Lung (tissue), 12 donors: ENCODE results near the gene MPHOSPH9. TPM values are rescaled to one million over a fixed set of nuclear protein-coding genes. Genes with fewer than 3 reads are reported as not detected.

Experiments used
- ATAC-seq: fragments of 200-7000 bp; cut with Tn5 transposase; one replicate; pipeline ENCODE4 v1.9.1; 2020; ENCODE audit warnings: moderate number of reproducible peaks; ENCODE audit not compliant: insufficient read depth, low FRiP score
- DNase-seq, 3 donors: peaks; one replicate each; pipeline ENCODE4 v3.0.0-alpha.2; 2013 to 2017
- H3K27ac ChIP-seq, 2 donors: one replicate each; pipeline ENCODE4 v1.5.1; 2013; ENCODE audit warnings: mild to moderate bottlenecking in 2 of 2, moderate library complexity in 2 of 2, control low read depth in 1 of 2, inconsistent platforms in 1 of 2, low read depth in 1 of 2, low read length in 1 of 2
- H3K27me3 ChIP-seq, 3 donors: one replicate each; pipeline ENCODE4 v1.5.1; 2013; ENCODE audit warnings: low read length in 2 of 3; ENCODE audit not compliant: control insufficient read depth in 3 of 3, insufficient read depth in 3 of 3
- H3K36me3 ChIP-seq, 4 donors: one replicate each; pipeline ENCODE4 v1.5.1; 2013; ENCODE audit warnings: low read length in 4 of 4, mild to moderate bottlenecking in 1 of 4, moderate library complexity in 1 of 4; ENCODE audit not compliant: control insufficient read depth in 4 of 4, insufficient read depth in 4 of 4
- H3K4me1 ChIP-seq, 5 donors: one replicate each; pipeline ENCODE4 v1.5.1; 2013; ENCODE audit warnings: low read length in 5 of 5, mild to moderate bottlenecking in 2 of 5, moderate library complexity in 1 of 5; ENCODE audit not compliant: control insufficient read depth in 5 of 5, insufficient read depth in 5 of 5
- H3K4me3 ChIP-seq: one replicate; pipeline ENCODE4 v1.5.1; 2013; ENCODE audit warnings: mild to moderate bottlenecking, control low read depth, moderate library complexity
- H3K9ac ChIP-seq, 2 donors: one replicate each; pipeline ENCODE4 v1.5.1; 2013; ENCODE audit warnings: low read length in 2 of 2, control low read depth in 1 of 2; ENCODE audit not compliant: insufficient read depth in 1 of 2
- H3K9me3 ChIP-seq, 4 donors: one replicate each; pipeline ENCODE4 v1.5.1; 2013; ENCODE audit warnings: low read length in 3 of 4, mild to moderate bottlenecking in 1 of 4, moderate library complexity in 1 of 4; ENCODE audit not compliant: control insufficient read depth in 4 of 4, insufficient read depth in 3 of 4
- WGBS, 2 donors: extraction: QIAGEN DNeasy Blood & Tissue Kit; methylation state at CpG; one replicate each; pipeline ENCODE4 v1.1.7; 2013; 5-methylcytosine and 5-hydroxymethylcytosine counted together
- polyA plus RNA-seq, 2 donors: library from polyadenylated mRNA; stranded (reverse); fragments of 200-250 nt; gene quantifications; one replicate each; pipeline ENCODE4 v1.2.1, GENCODE V29; 2013
- total RNA-seq, 2 donors: library from RNA; depleted of rRNA in 1 of 2; stranded (reverse); fragments of >200 nt in 1 of 2; gene quantifications; one replicate each; pipeline ENCODE4 v1.2.1, GENCODE V29; 2014 to 2021
- TF ChIP-seq, protein P1 (sequence below): IDR thresholded peaks from 2 replicates; pipeline ENCODE4 v1.5.1; 2012; ENCODE audit warnings: mild to moderate bottlenecking; ENCODE audit errors: control extremely low read depth, extremely low read depth
- donor health status: control.
- donor health status: control.
- donor health status: Bipolar disorder and iron deficiency.
- donor health status: healthy.
- donor health status: DM: yes; HTN: yes; CAD: no.

Gene MPHOSPH9
- total and polyA plus RNA-seq, 4 donors = 5.0 to 56.9 (median 12.4) TPM

DNA sequence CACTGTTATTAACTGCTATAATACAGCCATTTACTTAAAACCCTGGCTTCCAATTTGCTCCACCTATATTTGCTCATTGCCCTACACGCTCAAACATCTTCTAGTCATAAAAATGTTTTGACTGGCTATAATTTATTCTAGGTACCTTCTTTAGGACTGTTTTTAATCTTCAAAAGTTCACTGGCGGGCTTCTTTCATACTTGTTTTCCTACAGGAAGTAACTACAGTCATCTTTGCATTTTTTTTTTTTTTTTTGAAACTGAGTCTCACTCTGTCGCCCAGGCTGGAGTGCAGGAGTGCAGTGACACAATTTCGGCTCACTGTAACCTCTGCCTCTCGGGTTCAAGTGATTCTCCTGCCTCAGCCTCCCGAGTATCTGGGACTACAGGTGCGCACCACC lies 32.5 kb downstream of the MPHOSPH9 start:
- ATAC-seq = no peak
- WGBS, 2 donors = 89 to 93% methylated on average over 7 of the region's 7 CpGs
- TF ChIP-seq, protein P1, sequence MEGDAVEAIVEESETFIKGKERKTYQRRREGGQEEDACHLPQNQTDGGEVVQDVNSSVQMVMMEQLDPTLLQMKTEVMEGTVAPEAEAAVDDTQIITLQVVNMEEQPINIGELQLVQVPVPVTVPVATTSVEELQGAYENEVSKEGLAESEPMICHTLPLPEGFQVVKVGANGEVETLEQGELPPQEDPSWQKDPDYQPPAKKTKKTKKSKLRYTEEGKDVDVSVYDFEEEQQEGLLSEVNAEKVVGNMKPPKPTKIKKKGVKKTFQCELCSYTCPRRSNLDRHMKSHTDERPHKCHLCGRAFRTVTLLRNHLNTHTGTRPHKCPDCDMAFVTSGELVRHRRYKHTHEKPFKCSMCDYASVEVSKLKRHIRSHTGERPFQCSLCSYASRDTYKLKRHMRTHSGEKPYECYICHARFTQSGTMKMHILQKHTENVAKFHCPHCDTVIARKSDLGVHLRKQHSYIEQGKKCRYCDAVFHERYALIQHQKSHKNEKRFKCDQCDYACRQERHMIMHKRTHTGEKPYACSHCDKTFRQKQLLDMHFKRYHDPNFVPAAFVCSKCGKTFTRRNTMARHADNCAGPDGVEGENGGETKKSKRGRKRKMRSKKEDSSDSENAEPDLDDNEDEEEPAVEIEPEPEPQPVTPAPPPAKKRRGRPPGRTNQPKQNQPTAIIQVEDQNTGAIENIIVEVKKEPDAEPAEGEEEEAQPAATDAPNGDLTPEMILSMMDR = no peak
- H3K9ac ChIP-seq = no peak overlapping the region
- no peak for DNase-seq
- H3K27ac ChIP-seq = no peak overlapping the region
- no peak overlapping the region for H3K4me3 ChIP-seq
- H3K9me3 ChIP-seq = no peaks in the 10 kb centered on the region
- peaks cover 8 to 22% (median 19%) of the 10 kb centered on the region in 4 donors for H3K36me3 ChIP-seq
- H3K27me3 ChIP-seq = no peaks in the 10 kb centered on the region
- no peaks in the 10 kb centered on the region for H3K4me1 ChIP-seq

DNA sequence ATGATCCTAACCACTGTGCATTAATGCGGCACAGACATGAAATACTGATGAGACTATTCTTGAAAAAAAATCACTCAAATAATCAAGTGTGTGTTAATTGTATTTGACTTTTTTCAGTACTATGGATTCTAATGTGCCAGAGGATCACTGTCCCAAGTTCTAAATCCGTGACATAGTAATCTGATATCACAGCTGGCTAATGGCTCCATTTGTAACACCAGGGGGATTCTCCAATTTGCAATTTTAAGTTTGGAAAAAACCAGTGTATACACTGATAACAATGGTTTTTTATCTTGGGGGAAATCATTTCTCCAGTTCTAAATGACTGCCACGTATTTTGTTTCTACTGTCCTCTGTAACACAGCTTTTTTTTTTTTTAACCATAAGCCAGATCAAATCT lies 33.0 kb downstream of the MPHOSPH9 start:
- DNase-seq (no peak), ATAC-seq (no peak)
- Histone ChIP-seq H3K36me3 (peaks cover 8 to 21% (median 18%) of the 10 kb centered on the region in 4 donors), H3K27me3 (no peaks in the 10 kb centered on the region), H3K9me3 (no peaks in the 10 kb centered on the region), H3K9ac (no peak overlapping the region), H3K4me3 (no peak overlapping the region), H3K27ac (no peak overlapping the region), H3K4me1 (no peaks in the 10 kb centered on the region)
- TF ChIP-seq, protein P1 = no peak
- 88 to 95% methylated on average over 3 of the region's 3 CpGs for WGBS, 2 donors

DNA sequence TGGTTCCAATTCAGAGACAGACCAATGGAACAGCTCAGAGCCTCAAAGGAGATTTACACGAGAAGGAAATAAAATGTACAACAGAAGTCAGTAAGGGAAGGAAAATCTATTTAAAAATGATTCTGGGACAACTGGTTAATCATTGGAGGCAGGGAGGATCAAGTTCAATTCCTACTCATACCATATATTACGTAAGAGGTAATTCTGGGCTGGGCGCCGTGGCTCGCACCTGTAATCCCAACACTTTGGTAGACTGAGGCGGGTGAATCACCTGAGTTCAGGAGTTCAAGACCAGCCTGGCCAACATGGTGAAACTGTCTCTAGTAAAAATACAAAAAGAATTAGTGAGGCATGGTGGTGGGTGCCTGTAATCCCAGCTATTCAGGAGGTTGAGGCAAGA lies 45.3 kb downstream of the MPHOSPH9 start:
- no peak for ATAC-seq

More for the DNA sequence above, 45.3 kb downstream of the MPHOSPH9 start:
- H3K27ac ChIP-seq = no peak overlapping the region
- peaks cover 6 to 28% (median 20%) of the 10 kb centered on the region in 4 donors for H3K36me3 ChIP-seq
- TF ChIP-seq, protein P1 = no peak
- H3K9me3 ChIP-seq = no peaks in the 10 kb centered on the region
- no peak for DNase-seq
- WGBS, 2 donors = 92 to 94% methylated on average over 6 of the region's 6 CpGs
- H3K4me1 ChIP-seq = no peaks in the 10 kb centered on the region
- H3K4me3 ChIP-seq = no peak overlapping the region
- H3K9ac ChIP-seq = no peak overlapping the region
- H3K27me3 ChIP-seq = no peaks in the 10 kb centered on the region
